Activated T-helper 1 cell treated with Interleukin-2 at 50 U/mL for 16 hours (primary cell): ENCODE measurements around the gene CDK15.
"Not testable (repeated sequence)": the region's sequence is repeated elsewhere in the genome, so short reads cannot be mapped to it uniquely, and the experiment has no call there.

Source experiments
- DNase-seq: peaks from one replicate; pipeline ENCODE4 v3.0.0-alpha.2; 2020; ENCODE audit warnings: low read depth

Gene CDK15

DNA sequence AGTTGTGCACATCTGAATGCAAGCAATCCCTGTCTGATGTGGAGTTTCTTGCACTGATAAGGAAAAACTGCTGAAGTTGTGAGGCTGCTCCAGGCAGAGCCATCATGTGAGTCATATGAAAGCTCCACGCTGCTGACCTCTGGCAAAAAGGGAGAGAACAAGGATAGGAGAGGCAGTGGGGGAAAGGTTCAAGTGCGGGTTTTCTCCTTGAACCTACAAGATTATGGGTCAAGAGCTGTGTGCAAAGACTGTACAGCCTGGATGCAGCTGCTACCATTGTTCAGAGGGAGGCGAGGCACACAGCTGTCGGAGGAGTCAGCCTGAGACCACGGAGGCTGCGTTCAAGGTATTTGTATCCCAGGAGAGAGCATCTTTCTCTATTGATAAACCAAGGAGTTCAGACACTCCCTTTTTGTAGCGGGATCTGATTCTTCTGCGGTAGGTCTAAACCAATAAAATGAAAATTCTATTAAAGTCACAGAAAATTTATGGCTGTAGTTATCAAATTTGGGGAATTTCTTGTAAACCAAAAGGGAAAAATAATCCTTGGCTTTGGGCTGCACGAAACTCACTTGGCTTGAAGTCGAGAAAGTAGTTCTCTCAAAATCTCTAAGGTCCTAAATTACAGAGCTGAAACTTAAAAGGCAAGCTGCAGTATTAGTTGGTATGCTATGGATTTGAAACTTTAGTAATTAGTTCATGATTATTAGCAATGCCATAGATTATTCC lies at the start of gene CDK15:
Gene CDK15, plus strand, starts transcription at position 96 of the 729 bp plus-strand sequence. Its CDS starts 128 bp downstream, at position 224.
- no peak for DNase-seq

DNA sequence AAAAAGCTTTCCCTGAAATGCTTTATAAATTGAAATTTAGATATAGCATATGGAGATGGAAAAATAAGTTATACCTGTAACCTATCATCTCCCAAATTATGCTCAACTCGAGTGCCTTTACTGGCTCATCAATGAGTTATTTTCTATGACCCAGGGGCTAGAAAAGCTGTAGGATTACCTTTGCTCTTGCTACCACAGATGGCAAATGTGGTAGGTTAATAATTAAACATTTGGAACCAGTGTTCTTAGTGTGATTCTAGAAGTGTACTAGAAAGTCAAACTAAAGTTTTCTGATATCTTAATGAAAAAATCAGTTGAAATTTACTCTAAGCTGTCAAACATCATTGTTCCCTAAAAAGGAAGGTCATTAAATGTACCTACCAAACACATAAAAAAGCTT lies 48.1 kb upstream of the CDK15 start:
- DNase-seq: no peak

DNA sequence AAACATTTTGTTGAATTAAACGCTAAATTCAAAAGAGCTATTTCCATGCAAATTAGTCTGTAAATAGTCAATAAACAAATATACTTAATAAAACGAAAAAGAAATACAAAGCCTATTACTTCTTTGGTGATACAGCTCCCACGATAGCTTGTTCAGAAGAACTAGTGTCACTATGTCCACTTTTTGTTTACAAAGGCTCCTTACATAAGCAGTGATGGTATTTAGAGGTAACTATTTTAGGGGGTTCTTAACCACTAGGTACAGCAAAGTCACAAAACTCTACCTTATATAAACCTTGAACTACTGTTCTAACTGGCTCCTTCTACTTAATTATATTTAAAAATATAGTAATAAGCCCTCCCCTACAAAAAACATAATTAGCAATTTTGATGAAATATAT lies 47.5 kb upstream of the CDK15 start:
- DNase-seq: no peak

DNA sequence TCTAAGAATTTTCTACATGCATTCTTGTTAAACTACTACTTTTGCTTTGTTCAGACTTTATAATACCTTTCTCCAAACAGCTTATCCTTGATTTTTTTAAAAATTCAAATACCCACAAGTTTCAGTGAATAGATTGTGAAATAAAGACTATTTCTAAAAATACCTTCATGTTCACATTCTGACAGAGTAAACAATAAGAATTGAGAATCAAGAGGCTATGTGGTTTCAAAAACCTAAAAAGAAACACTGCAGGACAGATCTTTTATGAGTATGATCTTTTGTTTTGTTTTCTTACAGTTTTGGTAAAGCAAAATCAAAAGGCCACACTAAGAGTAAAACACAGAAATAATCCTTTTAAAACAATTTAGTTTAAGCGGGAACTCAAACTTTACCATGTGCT lies 46.8 kb upstream of the CDK15 start:
- DNase-seq: no peak

DNA sequence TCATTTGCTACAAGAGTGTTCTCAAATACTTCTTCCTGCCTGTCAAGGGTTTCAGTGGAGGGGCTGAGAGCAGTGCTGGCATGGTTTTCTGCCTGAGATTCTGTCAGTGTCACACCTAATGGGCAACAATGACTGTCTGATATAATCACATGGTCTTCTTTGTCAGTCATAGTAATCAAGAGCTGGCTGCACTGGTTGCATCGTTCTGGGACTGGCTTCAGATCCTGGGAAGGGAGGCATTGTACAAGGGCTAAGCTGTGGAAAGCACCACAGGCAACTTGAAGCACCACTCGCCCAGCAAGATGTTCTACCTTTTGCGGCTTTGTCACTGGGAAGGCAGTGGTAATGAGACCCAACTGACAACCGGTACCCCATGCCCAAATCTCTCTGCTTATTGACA lies 45.2 kb upstream of the CDK15 start:
- DNase-seq: no peak

DNA sequence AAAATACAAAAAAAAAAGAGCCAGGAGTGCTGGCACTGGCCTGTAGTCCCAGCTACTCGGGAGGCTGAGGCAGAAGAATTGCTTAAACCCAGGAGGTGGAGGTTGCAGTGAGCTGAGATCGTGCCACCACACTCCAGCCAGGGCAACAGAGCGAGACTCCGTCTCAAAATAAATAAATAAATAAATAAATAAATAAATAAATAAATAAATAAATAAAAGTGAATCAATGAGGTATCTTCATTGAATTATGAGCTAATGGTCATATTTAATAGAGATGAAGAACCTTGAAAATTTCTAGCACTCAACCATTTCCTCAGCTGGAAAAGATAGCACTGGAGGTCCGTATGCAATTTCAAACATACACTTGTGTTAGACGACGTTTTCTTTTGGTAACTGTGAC lies 41.9 kb upstream of the CDK15 start:
- not testable (repeated sequence) for DNase-seq

DNA sequence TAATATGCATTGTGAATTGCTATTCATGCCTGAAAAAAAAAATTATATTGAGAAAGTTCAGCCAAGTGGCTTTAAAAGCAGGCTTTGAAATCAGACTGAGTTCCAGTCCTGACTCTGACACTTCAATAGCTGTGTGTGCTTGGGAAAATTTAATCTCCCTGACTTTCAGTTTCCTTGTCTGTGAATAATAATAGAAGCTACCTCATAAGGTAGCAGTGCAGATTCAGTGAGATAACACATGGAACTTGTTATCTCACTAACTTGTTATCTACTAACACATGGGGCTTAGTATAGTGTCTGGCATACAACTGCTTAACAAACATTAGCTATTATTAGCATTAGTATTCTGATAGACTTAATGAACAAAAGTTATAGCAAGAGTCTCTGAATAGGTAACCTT lies 40.5 kb upstream of the CDK15 start:
- no peak for DNase-seq

DNA sequence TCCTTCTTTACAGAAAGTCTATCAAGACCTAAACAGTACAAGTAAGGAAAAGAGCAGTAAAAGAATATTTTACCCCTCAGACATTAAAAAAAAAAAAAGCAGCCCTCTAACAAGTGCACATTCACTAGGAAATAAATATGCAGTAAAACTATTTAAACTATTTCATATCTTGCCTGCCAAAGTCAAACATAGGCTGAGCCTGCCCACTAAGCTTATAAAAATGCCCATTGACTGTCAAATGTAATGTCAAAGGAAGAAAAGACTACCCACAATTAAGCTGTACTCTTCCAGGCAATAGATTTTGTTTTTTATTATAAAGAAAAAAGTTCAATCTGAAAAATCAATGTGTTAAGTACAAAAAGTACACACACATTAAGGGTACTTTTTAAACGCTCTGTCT lies 37.4 kb upstream of the CDK15 start:
- DNase-seq: no peak

DNA sequence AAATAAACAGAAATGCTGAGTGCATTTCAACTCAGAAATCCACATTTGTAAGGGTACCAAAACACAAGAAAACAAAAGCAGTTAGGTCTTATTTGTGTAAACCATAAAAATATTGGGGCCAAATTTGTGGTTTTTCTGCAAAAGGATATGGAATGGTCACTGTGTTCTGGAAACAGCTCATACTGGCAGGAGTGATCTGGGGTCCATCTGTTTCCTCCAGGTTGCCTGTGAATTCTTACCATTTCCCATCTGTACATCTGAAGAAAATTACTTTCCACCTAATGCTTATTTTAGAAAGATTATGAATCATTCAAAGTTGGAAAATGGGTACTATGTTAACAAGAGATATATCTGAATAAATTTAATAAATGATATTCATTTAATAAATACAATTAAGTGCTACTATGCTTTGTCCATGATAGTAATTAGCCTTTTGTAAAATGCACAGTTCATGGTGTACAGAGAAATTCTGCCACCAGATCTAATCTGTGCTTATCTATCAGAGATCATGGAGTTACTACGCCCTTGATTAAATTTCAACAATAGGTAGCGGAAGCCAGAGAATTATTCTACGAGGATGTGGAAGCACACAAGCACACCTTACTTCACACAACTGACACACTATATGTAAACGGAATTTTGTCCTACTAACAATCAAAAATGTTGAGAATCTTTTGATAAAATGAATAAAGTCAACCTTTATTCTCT lies 36.5 kb upstream of the CDK15 start:
- DNase-seq: no peak

DNA sequence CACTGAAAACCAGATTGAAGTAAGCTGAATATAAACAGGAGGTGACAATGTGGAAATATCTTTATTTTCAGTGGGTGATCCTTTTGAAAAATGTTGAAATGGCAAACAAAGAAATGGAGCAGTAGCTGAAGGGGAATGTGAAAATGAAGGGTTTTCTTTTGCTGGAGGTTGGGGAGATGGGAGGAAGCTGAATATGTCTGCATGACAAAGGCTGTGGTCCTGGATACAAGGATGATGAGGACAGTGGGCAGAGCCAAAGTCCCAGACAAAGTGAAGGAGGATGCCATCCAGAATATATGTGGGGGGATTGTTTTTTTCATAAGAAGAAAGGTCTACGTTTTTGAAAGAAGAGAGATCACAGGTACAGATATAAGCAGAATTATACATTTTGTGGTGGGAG lies 32.3 kb upstream of the CDK15 start:
- DNase-seq: no peak

DNA sequence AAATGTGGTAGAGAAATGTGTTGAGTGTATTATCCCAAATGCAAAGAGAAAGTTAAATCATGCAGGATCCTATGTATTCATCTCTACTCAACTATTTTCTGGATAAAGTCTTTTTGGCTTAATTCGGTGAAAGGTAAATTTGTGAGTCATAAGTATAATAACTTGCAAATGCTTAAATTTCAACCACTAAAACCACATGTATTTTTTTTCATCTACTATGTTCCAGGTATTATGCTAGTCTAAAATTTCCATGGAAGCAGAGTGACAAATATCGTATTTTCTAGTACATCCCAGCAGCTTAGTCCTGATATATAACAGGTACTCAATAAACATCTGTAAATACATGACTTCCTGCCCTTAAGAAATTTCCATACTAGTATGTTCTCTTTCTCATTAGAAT lies 31.8 kb upstream of the CDK15 start:
- DNase-seq: no peak

DNA sequence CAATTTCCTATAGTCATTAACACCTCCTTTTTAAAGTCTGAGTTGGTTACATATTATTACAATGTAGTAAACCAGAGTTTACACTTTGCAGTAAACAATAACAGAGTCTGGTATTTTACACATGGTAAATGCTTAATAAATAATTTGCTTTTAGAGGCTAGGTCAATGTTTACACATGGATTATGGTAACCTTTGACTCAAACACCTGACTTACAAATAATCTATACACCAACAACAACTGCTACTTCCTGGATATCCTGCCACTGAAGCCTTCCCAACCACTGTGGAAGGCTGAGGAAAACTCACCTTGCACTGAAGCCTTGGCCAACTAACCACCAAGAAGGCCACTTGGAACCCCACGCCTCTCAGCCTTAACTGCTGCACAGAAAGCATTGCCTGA lies 31.0 kb upstream of the CDK15 start:
- no peak for DNase-seq

DNA sequence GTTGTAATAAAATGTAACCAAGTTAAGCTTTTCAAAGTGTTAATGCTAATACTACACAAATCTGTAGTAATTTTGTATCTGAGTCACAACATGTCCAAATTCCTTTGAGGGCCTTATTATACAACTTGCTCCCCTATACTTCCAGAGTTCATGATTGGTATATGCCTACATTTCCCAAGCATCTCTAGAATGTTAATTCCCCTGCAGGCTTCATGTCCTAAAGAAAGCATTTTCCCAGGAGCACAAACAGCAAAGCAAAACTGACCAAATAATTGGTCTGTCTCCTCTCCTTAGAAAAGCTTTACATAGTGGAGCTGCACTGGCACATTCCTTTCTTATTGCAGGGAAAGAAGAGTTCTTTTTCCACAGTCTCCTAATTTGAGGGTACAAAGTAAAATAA lies 29.3 kb upstream of the CDK15 start:
- DNase-seq: no peak

DNA sequence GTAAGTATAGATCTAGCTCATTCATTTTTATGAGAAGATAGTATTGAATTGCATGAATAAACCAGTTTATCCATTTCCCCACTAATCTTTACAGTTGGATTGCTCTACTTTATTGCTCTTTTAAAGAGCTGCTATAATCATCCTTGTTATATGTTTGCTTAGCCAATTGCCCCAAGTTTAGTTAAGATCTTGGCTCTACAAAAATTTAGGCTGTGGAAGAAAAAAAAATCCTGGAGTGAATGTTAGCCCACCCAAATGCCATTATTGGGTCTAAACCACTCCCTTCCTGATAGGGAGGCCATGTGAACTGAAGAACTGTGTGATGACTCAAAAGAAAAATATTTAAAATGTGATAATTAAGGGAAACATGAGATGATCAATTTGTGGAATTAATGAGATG lies 28.5 kb upstream of the CDK15 start:
- DNase-seq: no peak

DNA sequence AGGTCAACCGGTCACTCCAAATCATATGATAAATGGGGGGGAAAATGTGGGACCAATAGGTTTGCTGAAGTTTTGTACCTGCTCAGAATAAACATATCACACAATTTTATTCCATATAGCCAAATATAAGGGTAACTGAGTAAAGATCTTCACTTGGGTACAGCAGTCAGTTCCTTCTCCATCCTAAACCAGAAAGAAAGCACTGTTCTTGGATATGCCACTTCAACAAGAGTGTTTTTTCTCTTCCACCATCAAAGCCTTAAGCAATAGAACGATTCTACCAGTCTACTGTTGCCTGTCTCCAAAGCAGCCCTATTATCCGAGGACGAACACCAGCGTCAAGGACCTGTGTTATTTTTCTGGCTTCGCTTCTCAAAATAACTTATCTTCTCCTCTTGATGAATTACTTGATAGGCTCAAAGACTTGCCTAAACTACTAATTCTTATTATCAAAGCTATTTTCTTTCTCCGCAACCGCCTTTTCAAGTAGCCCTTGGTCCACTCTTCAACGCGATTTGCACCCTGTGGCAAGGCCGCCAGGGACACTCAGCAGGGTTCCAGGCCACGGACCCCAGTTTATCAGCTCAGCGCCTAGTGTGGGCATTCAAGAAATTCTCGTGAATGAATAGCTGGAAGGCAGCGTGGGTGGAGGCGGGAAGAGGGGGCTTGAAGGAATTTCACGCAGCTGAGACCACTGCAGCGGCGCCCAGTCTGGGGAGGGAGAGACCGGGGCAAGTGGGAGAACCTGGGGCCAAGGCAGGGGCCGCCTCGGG lies 26.2 kb upstream of the CDK15 start:
- DNase-seq: no peak

DNA sequence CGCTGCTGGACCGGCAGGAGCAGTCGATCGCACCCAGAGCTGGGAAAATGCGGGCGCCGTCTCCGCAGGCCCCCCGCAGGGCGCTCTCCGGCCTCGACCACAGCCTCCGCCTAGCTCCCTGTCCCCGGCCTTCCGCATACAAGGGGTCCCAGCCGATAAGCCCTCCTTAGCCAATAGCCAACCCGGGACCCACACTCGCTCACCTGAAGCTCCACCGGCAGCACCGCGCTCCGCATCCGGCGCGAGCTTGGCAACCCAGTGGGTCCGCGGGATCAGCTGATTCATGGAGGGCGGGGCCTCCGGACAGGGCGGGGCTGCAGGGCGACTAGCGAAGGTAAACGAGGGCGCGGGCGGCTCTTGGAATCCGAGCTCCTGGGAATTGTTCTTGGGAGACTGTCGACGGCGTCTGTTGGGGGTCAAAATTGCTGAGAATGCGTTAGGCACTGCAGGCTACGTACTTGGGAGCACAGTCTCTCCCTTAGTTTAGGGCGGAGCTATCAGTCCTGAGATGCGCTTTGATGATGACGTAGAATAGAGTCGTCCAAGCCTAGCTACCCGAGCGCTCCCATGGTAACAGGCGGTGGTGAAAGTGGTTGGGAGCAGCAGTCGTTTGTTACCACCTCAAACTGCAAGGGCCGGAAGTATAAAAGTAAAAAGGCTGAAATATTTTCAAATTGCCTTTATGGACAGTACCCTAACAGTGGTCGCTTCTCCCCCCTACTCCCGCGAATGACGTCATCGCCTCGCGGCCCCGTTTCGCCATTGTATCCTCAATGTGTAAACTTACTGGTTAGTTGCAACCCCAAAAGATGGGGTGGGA lies 25.5 kb upstream of the CDK15 start, which contains the start of gene ALS2:
Gene ALS2, minus strand, starts transcription at position 260 of the 820 bp plus-strand sequence. CDS start 12,048 bp downstream, outside the sequence.
- DNase-seq: peak; percentile 90

DNA sequence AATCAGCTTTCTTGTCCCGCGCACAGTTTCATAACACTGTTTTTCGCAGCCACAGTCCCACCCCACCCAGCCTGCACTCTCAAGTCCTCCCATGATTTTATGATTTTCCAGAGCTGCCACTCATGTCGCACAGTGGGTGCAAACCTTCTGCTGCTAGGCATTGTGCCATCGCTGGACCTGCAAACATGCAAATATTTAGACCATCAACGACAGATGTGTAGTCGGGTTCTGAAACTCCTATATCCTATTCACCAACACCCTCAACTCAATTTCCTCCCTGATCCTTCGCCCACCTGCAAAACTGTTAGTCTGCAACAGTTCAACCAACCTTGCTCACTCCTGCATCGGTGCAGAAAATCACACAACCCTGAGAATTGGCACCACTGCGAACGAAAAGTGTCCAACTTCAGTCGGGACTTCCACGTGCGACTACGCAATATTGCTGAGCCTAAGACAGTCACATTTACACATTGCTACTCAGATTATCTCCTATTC lies 24.7 kb upstream of the CDK15 start:
- no peak for DNase-seq

DNA sequence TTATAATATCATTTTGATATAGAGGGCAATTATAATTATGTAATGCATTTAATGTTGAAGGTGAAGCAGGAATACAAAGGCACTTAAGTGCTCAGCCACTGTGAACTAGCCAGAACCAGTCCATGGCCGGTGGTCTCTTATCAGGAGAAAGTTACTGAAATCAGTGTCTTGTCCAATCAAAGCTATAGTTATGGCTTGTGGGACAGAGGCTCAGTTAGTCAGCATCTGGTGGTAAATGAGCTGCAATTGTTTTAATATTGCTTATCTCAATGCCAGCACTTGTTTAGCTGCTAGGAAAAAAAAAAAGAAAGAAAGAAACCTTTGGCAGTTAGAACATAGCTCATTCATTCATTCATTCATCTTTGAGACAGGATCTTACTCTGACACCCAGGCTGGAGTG lies 21.8 kb upstream of the CDK15 start:
- no peak for DNase-seq

DNA sequence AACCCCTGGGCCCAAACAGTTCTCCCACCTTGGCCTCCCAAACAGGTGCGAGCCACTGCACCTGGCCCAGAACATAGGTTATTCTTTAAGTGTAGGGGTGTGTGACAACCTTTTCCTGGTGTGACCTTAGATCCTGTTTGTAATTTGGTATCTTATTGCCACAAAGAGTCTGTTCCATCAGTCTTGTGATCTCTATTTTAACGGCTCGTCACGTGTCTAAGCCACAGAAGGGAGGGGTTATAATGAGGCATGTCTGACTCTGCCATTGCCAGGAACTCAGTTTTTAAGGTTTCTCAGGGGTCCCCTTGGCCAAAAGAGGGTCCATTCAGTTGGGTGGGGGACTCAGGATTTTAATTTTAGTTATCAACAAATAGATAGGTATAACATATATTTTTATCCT lies 21.2 kb upstream of the CDK15 start:
- no peak for DNase-seq

DNA sequence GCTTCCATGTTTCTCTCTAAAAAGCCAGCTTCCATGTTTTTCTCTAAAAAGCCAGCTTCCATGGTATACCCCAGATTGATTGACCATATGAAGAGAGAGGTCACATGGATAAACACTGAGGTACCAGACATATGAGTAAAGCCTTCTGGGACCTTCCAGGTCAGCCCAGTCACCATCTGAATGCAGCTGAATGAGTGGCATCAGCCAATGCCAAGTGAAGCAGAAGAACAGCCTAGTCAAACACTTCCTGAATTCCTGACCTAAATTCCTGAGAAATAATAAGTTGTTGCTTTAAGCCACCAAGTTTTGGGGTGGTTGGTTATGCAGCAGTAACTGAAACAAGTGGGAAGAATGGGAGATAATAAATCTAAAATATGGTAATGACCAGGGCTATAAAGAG lies 19.9 kb upstream of the CDK15 start:
- no peak for DNase-seq

DNA sequence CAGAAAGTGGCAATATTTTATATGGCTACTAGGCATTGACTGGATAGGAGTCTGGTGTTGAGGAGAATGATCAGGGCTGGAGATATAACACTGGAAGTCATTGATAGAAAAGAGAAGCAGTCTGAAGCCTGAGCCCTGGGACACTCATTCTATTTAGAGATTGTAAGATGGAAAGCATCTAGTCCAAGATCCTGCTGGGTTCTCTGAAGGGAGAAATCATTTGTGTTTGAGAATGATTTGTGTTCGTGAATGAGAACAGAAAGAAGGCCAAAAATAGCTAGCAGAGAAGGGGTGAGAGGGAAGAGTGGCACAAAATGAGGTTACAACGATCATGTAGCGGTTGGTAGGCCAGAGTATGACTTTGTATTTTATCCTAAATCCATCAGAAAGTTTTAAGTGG lies 18.0 kb upstream of the CDK15 start:
- DNase-seq: no peak

DNA sequence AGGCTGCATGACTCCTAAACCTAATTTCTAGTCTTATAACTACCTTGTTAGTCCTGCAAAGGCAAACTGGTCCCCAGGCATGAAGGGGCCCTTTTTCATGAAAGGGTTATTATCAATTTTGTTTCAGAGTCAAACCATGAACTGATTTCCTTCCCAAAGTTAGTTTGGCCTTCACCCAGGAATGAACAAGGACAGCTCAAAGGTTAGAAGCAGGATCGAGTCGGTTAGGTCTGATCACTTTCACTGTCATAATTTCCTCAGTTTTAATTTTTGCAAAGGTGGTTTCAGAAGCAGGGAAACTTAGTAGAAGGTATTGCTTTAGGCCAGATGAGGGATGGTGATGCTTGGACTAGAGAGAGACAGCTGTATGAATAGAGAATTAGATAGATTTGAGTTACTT lies 16.9 kb upstream of the CDK15 start:
- DNase-seq: no peak
